HepG2 (cell line): Measurements from ENCODE around the gene LYST. TPM values are rescaled to one million over a fixed set of nuclear protein-coding genes. Genes with fewer than 3 reads are reported as not detected.

ENCODE experiments used
- BORCS8-MEF2B ChIP-seq: sonication (generic); formaldehyde crosslinking; IDR thresholded peaks from 2 replicates; pipeline ENCODE4 v1.8.0; 2022; ENCODE audit warnings: mild to moderate bottlenecking, missing genetic modification reagents
- FOXM1 ChIP-seq: sonication (generic); formaldehyde crosslinking; IDR thresholded peaks from 2 replicates; pipeline ENCODE4 v1.5.0; 2020; ENCODE audit warnings: missing genetic modification reagents
- GLI4 ChIP-seq: sonication (generic); formaldehyde crosslinking; IDR thresholded peaks from 2 replicates; pipeline ENCODE4 v1.5.1; 2020; ENCODE audit warnings: missing genetic modification reagents, mild to moderate bottlenecking, moderate library complexity, borderline replicate concordance
- HOXA9 ChIP-seq: sonication (generic); formaldehyde crosslinking; IDR thresholded peaks from 2 replicates; pipeline ENCODE4 v1.8.1; 2022; ENCODE audit warnings: missing genetic modification reagents, mild to moderate bottlenecking, moderate library complexity, borderline replicate concordance
- IKZF4 ChIP-seq: sonication (generic); formaldehyde crosslinking; IDR thresholded peaks from 2 replicates; pipeline ENCODE4 v1.5.1; 2020; ENCODE audit warnings: borderline replicate concordance, mild to moderate bottlenecking, low read depth, missing genetic modification reagents; ENCODE audit errors: not compliant biosample characterization
- PHF5A ChIP-seq: IDR thresholded peaks from one replicate; pipeline ENCODE4 v1.6.1; 2018; ENCODE audit warnings: low read depth, missing genetic modification reagents; ENCODE audit not compliant: unreplicated experiment
- REPIN1 ChIP-seq: sonication (generic); formaldehyde crosslinking; IDR thresholded peaks from 2 replicates; pipeline ENCODE4 v1.8.0; 2022; ENCODE audit warnings: missing genetic modification reagents, low read depth, mild to moderate bottlenecking, borderline replicate concordance
- RFX5 ChIP-seq: IDR thresholded peaks from 2 replicates; pipeline ENCODE4 v1.6.1; 2011; ENCODE audit warnings: low read depth, low read length, improper control_type of control experiment
- SIX1 ChIP-seq: sonication (generic); formaldehyde crosslinking; IDR thresholded peaks from 2 replicates; pipeline ENCODE4 v1.4.0; 2020; ENCODE audit warnings: missing genetic modification reagents, borderline replicate concordance
- SKI ChIP-seq: fragments of 450-650 bp; IDR thresholded peaks from one replicate; pipeline ENCODE4 v1.6.1; 2018; ENCODE audit warnings: mild to moderate bottlenecking; ENCODE audit not compliant: partially characterized antibody
- SOX13 ChIP-seq, 3 experiments: fragments of 450-650 bp in 1 of 3; sonication (generic) in 1 of 3; formaldehyde crosslinking in 1 of 3; IDR thresholded peaks in 2 of 3; conservative IDR thresholded peaks in 1 of 3; 2 replicates each; pipeline versions ENCODE4 v1.5.0 to v1.6.1; 2016 to 2020; ENCODE audit warnings: antibody characterized with exemption in 1 of 3, mild to moderate bottlenecking in 1 of 3, missing compliant biosample characterization in 1 of 3, missing genetic modification reagents in 1 of 3, moderate library complexity in 1 of 3
- SSRP1 ChIP-seq: IDR thresholded peaks from 2 replicates; pipeline ENCODE4 v1.6.1; 2016; ENCODE audit warnings: control low read depth
- YY1 ChIP-seq: IDR thresholded peaks from 2 replicates; pipeline ENCODE4 v1.6.1; 2011; ENCODE audit warnings: low read length, low read depth, moderate library complexity, mild to moderate bottlenecking; ENCODE audit not compliant: insufficient read depth, insufficient replicate concordance
- ZFP82 ChIP-seq: sonication (generic); formaldehyde crosslinking; IDR thresholded peaks from 2 replicates; pipeline ENCODE4 v1.5.1; 2020; ENCODE audit warnings: mild to moderate bottlenecking, missing genetic modification reagents, borderline replicate concordance
- ZNF557 ChIP-seq: sonication (generic); formaldehyde crosslinking; IDR thresholded peaks from 2 replicates; pipeline ENCODE4 v1.4.0; 2020; ENCODE audit warnings: missing genetic modification reagents
- ZNF772 ChIP-seq: sonication (generic); formaldehyde crosslinking; IDR thresholded peaks from 2 replicates; pipeline ENCODE4 v1.5.0; 2020; ENCODE audit warnings: mild to moderate bottlenecking, missing genetic modification reagents
- ZSCAN9 ChIP-seq: IDR thresholded peaks from 2 replicates; pipeline ENCODE4 v1.6.1; 2016; ENCODE audit warnings: borderline replicate concordance
- polyA plus RNA-seq, 8 experiments: library from polyadenylated mRNA; depleted of rRNA in 3 of 8; stranded (reverse) in 7 of 8; unstranded in 1 of 8; fragments of >200 nt; fragmentation: Illumina TruSeq in 4 of 8; extraction: Trizol in 4 of 8; gene quantifications; 2 replicates each; pipeline versions ENCODE4 v1.2.1 to v1.2.3, GENCODE V29; 2011 to 2016; ENCODE audit warnings: low read depth in 4 of 8, missing spikeins in 1 of 8, mixed read lengths in 1 of 8; ENCODE audit not compliant: insufficient read depth in 1 of 8
- total RNA-seq, 5 experiments: library from RNA; depleted of rRNA; stranded (reverse); fragments of >200 nt; fragmentation: Illumina TruSeq; extraction: Trizol; gene quantifications; 2 replicates each; pipeline ENCODE4 v1.2.3, GENCODE V29; 2016; ENCODE audit warnings: low read depth in 1 of 5
- TF ChIP-seq, protein P1 (sequence below): sonication (generic); formaldehyde crosslinking; IDR thresholded peaks from 2 replicates; pipeline ENCODE4 v1.4.0; 2020; ENCODE audit warnings: missing genetic modification reagents, mild to moderate bottlenecking, borderline replicate concordance
- TF ChIP-seq, protein P2 (sequence below): IDR thresholded peaks from 2 replicates; pipeline ENCODE4 v1.6.1; 2018; ENCODE audit warnings: missing genetic modification reagents
- TF ChIP-seq, protein P3 (sequence below): sonication (generic); formaldehyde crosslinking; IDR thresholded peaks from 2 replicates; pipeline ENCODE4 v1.5.0; 2020; ENCODE audit warnings: missing genetic modification reagents, mild to moderate bottlenecking, borderline replicate concordance
- TF ChIP-seq, protein P4 (sequence below): sonication (generic); formaldehyde crosslinking; IDR thresholded peaks from 2 replicates; pipeline ENCODE4 v1.9.0; 2022; ENCODE audit warnings: low read depth, missing genetic modification reagents

The LYST gene
- total and polyA plus RNA-seq, 2 of the 13 experiments (the other 11 are each of a cell fraction or from before 2014, with no cell fraction given), result 0.91 to 2.5 TPM

DNA sequence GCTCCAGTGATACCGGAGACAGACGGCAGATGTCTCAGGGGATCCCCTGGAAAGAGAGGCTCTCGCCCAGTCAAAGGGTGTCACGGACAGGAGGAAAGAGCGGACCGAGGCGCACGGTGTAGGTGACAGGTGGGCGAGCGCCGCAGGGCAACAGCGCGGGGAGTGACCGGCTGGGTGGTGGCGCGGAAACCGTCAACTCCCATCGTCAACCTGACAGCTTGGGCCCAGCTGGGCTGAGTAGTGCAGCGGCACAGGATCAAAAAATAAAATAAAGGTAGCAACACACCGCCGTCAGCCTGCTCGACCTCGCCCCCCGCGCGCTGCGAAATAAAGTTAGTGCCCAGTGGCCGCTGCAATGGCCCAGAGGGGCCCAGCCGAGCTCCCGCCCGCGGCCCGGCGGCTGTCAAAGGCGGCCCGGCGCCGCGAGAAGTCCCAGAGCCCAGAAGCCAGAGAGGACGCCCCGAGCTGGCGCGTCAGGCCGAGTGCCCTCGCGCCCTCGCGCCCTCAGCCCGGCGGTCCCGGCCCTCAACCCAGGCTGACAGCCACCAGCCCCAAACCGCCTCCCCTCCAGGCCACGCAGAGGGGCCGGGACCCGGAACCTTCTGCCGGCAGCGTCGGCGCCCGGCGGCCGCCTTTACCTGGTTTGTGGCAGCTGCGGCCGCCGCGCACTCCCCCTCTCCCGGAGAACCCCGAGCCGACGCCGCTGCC lies at the start of gene LYST (continued):
- TF ChIP-seq FOXM1, result no peak
- peak; percentile 41 for TF ChIP-seq SKI
- no peak for TF ChIP-seq ZNF557
- TF ChIP-seq, protein P1, sequence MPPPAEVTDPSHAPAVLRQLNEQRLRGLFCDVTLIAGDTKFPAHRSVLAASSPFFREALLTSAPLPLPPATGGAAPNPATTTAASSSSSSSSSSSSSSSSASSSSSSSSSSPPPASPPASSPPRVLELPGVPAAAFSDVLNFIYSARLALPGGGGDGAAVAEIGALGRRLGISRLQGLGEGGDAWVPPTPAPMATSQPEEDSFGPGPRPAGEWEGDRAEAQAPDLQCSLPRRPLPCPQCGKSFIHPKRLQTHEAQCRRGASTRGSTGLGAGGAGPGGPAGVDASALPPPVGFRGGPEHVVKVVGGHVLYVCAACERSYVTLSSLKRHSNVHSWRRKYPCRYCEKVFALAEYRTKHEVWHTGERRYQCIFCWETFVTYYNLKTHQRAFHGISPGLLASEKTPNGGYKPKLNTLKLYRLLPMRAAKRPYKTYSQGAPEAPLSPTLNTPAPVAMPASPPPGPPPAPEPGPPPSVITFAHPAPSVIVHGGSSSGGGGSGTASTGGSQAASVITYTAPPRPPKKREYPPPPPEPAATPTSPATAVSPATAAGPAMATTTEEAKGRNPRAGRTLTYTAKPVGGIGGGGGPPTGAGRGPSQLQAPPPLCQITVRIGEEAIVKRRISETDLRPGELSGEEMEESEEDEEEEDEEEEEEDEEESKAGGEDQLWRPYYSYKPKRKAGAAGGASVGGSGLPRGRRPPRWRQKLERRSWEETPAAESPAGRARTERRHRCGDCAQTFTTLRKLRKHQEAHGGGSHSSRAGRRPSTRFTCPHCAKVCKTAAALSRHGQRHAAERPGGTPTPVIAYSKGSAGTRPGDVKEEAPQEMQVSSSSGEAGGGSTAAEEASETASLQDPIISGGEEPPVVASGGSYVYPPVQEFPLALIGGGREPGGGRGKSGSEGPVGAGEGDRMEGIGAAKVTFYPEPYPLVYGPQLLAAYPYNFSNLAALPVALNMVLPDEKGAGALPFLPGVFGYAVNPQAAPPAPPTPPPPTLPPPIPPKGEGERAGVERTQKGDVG (CRISPR knock-in tag), result no peak
- no peak for TF ChIP-seq ZFP82 (CRISPR knock-in tag)
- TF ChIP-seq PHF5A (CRISPR knock-in tag), result no peak
- TF ChIP-seq REPIN1 (CRISPR knock-in tag), result no peak
- TF ChIP-seq ZSCAN9 (CRISPR knock-in tag), result no peak
- no peak for TF ChIP-seq SIX1 (CRISPR knock-in tag)
- TF ChIP-seq IKZF4 (CRISPR knock-in tag), result no peak
- TF ChIP-seq, protein P2, sequence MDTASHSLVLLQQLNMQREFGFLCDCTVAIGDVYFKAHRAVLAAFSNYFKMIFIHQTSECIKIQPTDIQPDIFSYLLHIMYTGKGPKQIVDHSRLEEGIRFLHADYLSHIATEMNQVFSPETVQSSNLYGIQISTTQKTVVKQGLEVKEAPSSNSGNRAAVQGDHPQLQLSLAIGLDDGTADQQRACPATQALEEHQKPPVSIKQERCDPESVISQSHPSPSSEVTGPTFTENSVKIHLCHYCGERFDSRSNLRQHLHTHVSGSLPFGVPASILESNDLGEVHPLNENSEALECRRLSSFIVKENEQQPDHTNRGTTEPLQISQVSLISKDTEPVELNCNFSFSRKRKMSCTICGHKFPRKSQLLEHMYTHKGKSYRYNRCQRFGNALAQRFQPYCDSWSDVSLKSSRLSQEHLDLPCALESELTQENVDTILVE, result no peak
- TF ChIP-seq ZNF772 (CRISPR knock-in tag), result 0 out of 2 replicates have a peak, but pooled peaks have one; percentile 32
- no peak for TF ChIP-seq SOX13 (IDR thresholded peaks at IDR 0.05)
- TF ChIP-seq SOX13 (CRISPR knock-in tag; conservative IDR thresholded peaks at IDR 0.05 in 1 of 2, IDR thresholded peaks at IDR 0.05 in 1 of 2), result no peak
- no peak; the same call in 1 of the 2 replicates for TF ChIP-seq BORCS8-MEF2B (CRISPR knock-in tag)
- no peak for TF ChIP-seq HOXA9
- no peak for TF ChIP-seq RFX5
- TF ChIP-seq, protein P3, sequence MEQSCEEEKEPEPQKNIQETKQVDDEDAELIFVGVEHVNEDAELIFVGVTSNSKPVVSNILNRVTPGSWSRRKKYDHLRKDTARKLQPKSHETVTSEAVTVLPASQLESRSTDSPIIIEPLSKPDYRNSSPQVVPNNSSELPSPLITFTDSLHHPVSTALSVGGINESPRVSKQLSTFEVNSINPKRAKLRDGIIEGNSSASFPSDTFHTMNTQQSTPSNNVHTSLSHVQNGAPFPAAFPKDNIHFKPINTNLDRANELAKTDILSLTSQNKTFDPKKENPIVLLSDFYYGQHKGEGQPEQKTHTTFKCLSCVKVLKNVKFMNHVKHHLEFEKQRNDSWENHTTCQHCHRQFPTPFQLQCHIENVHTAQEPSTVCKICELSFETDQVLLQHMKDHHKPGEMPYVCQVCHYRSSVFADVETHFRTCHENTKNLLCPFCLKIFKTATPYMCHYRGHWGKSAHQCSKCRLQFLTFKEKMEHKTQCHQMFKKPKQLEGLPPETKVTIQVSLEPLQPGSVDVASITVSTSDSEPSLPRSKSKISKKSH (CRISPR knock-in tag), result no peak
- no peak for TF ChIP-seq GLI4 (CRISPR knock-in tag)
- no peak for TF ChIP-seq YY1
- TF ChIP-seq, protein P4, sequence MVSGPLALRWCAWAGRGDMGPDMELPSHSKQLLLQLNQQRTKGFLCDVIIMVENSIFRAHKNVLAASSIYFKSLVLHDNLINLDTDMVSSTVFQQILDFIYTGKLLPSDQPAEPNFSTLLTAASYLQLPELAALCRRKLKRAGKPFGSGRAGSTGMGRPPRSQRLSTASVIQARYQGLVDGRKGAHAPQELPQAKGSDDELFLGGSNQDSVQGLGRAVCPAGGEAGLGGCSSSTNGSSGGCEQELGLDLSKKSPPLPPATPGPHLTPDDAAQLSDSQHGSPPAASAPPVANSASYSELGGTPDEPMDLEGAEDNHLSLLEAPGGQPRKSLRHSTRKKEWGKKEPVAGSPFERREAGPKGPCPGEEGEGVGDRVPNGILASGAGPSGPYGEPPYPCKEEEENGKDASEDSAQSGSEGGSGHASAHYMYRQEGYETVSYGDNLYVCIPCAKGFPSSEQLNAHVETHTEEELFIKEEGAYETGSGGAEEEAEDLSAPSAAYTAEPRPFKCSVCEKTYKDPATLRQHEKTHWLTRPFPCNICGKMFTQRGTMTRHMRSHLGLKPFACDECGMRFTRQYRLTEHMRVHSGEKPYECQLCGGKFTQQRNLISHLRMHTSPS (CRISPR knock-in tag), result no peak
- TF ChIP-seq SSRP1 (CRISPR knock-in tag), result no peak
